IMR-90 (cell line): Measurements from ENCODE around the gene LRFN2. TPM values are rescaled to one million over a fixed set of nuclear protein-coding genes. Genes with fewer than 3 reads are reported as not detected.

ENCODE experiments used
- ATAC-seq: fragments of 200-7000 bp; cut with Tn5 transposase; 2 replicates; pipeline ENCODE4 v1.9.1; 2020; ENCODE audit warnings: low read depth, mild to moderate bottlenecking, moderate library complexity
- BruUV-seq: library from RNA; stranded (reverse); fragments of 400-500 nt; replicated peaks from 2 replicates; lab custom pipeline; 2021; lab: Mats Ljungman, UMichigan
- CTCF ChIA-PET: fragments of 300-600 bp; formaldehyde crosslinking; extraction: SDS; loops from one replicate; lab custom pipeline; 2021; ENCODE audit warnings: antibody characterized with exemption; lab: Yijun Ruan, JAX
- POLR2A ChIA-PET: fragments of 300-600 bp; sonication (Branson Sonifier 250); formaldehyde crosslinking; loops from one replicate; lab custom pipeline; 2022; ENCODE audit warnings: antibody characterized with exemption; ENCODE audit not compliant: unreplicated experiment; lab: Charles Lee
- DNase-seq: peaks from one replicate; pipeline ENCODE4 v3.0.0; 2013
- H2AFZ ChIP-seq: replicated peaks from 2 replicates; pipeline ENCODE3; 2013; ENCODE audit warnings: low read length, mild to moderate bottlenecking; ENCODE audit not compliant: poor library complexity
- H2AK5ac ChIP-seq: 2 replicates; pipeline ENCODE4 v1.6.1; 2013; ENCODE audit warnings: low read depth, low read length, inconsistent platforms
- H2AK9ac ChIP-seq: replicated peaks from 2 replicates; pipeline ENCODE3; 2013; ENCODE audit warnings: mild to moderate bottlenecking, low read depth, low read length, moderate library complexity; ENCODE audit not compliant: poor library complexity
- H2BK120ac ChIP-seq: 2 replicates; pipeline ENCODE4 v1.6.1; 2013; ENCODE audit warnings: low read depth, low read length, inconsistent platforms
- H2BK15ac ChIP-seq: 3 replicates; pipeline ENCODE4 v1.6.1; 2013; ENCODE audit warnings: low read depth, low read length, inconsistent platforms
- H2BK20ac ChIP-seq: 2 replicates; pipeline ENCODE4 v1.6.1; 2013; ENCODE audit warnings: low read depth, mild to moderate bottlenecking, inconsistent platforms, low read length, moderate library complexity
- H2BK5ac ChIP-seq: 2 replicates; pipeline ENCODE4 v1.6.1; 2013; ENCODE audit warnings: mild to moderate bottlenecking, low read depth, low read length, inconsistent platforms; ENCODE audit not compliant: poor library complexity, severe bottlenecking
- H3K14ac ChIP-seq: replicated peaks from 2 replicates; pipeline ENCODE4 v1.6.1; 2013; ENCODE audit warnings: low read depth, low read length, inconsistent platforms
- H3K18ac ChIP-seq: 2 replicates; pipeline ENCODE4 v1.6.1; 2013; ENCODE audit warnings: low read depth, low read length, control low read depth
- H3K23ac ChIP-seq: 2 replicates; pipeline ENCODE4 v1.6.1; 2013; ENCODE audit warnings: low read depth, low read length, inconsistent platforms
- H3K27ac ChIP-seq: 2 replicates; pipeline ENCODE4 v1.5.1; 2013; ENCODE audit warnings: mild to moderate bottlenecking, control low read depth, low read length; ENCODE audit not compliant: insufficient read depth
- H3K27me3 ChIP-seq: 2 replicates; pipeline ENCODE4 v1.6.1; 2013; ENCODE audit warnings: low read length; ENCODE audit not compliant: control insufficient read depth, insufficient read depth
- H3K36me3 ChIP-seq: 2 replicates; pipeline ENCODE4 v1.6.1; 2013; ENCODE audit warnings: low read length, mixed read lengths; ENCODE audit not compliant: control insufficient read depth, insufficient read depth
- H3K4ac ChIP-seq: 2 replicates; pipeline ENCODE4 v1.6.1; 2013; ENCODE audit warnings: low read depth, low read length, inconsistent platforms
- H3K4me1 ChIP-seq: 2 replicates; pipeline ENCODE4 v1.6.1; 2013; ENCODE audit warnings: low read length, mixed read lengths; ENCODE audit not compliant: control insufficient read depth, insufficient read depth
- H3K4me2 ChIP-seq: 2 replicates; pipeline ENCODE4 v1.6.1; 2013; ENCODE audit warnings: low read depth, mild to moderate bottlenecking, control low read depth, low read length, moderate library complexity
- H3K4me3 ChIP-seq: 2 replicates; pipeline ENCODE4 v1.5.1; 2013; ENCODE audit warnings: low read depth, mild to moderate bottlenecking, control low read depth, low read length, moderate library complexity; ENCODE audit not compliant: insufficient read depth
- H3K56ac ChIP-seq: 2 replicates; pipeline ENCODE4 v1.6.1; 2013; ENCODE audit warnings: low read length, inconsistent platforms; ENCODE audit not compliant: insufficient read depth; ENCODE audit errors: extremely low read depth
- H3K79me1 ChIP-seq, 2 experiments: 2 replicates each; pipeline ENCODE4 v1.6.1; 2013; ENCODE audit warnings: low read length in 2 of 2, inconsistent platforms in 1 of 2, low read depth in 1 of 2
- H3K9ac ChIP-seq: 2 replicates; pipeline ENCODE4 v1.6.1; 2013; ENCODE audit warnings: low read depth, low read length, control low read depth
- H3K9me1 ChIP-seq: 2 replicates; pipeline ENCODE4 v1.6.1; 2013; ENCODE audit warnings: low read length, inconsistent platforms; ENCODE audit not compliant: insufficient read depth
- H3K9me3 ChIP-seq: 2 replicates; pipeline ENCODE4 v1.6.1; 2013; ENCODE audit warnings: low read length; ENCODE audit not compliant: control insufficient read depth, insufficient read depth
- H4K20me1 ChIP-seq: 2 replicates; pipeline ENCODE4 v1.6.1; 2013; ENCODE audit warnings: low read length, inconsistent platforms; ENCODE audit not compliant: insufficient read depth
- H4K5ac ChIP-seq: 2 replicates; pipeline ENCODE4 v1.6.1; 2013; ENCODE audit warnings: mild to moderate bottlenecking, low read depth, low read length, control low read depth
- H4K8ac ChIP-seq, 2 experiments: 2 replicates each; pipeline ENCODE4 v1.6.1; 2013; ENCODE audit warnings: low read depth in 2 of 2, low read length in 2 of 2, control low read depth in 1 of 2, inconsistent platforms in 1 of 2
- H4K91ac ChIP-seq: 2 replicates; pipeline ENCODE4 v1.6.1; 2013; ENCODE audit warnings: low read depth, low read length, inconsistent platforms; ENCODE audit not compliant: insufficient read depth
- FOS ChIP-seq: fragments of 150-350 bp; IDR thresholded peaks from 2 replicates; pipeline ENCODE4 v1.6.1; 2016; ENCODE audit warnings: low read depth, low read length
- WGBS, 2 experiments: methylation state at CpG; one replicate each; pipeline versions ENCODE4 v1.1.5 to v1.1.7; 2013; ENCODE audit warnings: missing lambda C conversion rate in 2 of 2; ENCODE audit not compliant: insufficient read length in 1 of 2; ENCODE audit errors: extremely low coverage in 2 of 2; 5-methylcytosine and 5-hydroxymethylcytosine counted together
- dilution Hi-C: fragments of 300-500 bp; cut with HindIII; formaldehyde crosslinking; loops from one replicate; pipeline ENCODE4 v1.14.3; 2018; ENCODE audit warnings: low sequenced_read_pairs; ENCODE audit not compliant: unreplicated experiment
- in situ Hi-C: fragments of 300-500 bp; cut with MboI; formaldehyde crosslinking; loops from 3 replicates; pipeline ENCODE4 v1.14.3; 2019; ENCODE audit warnings: low sequenced_read_pairs, inconsistent platforms, mixed read lengths
- intact Hi-C: fragments of 100-400 bp; cut with micrococcal nuclease; formaldehyde crosslinking; loops from 2 replicates; pipeline ENCODE4 v1.10.0; 2022
- polyA plus RNA-seq, 3 experiments: library from polyadenylated mRNA; depleted of rRNA; stranded (reverse); fragments of >200 nt; gene quantifications; 2 replicates each; pipeline ENCODE4 v1.2.3, GENCODE V29; 2012; ENCODE audit warnings: low replicate concordance in 1 of 3
- total RNA-seq: library from RNA; depleted of rRNA; stranded (reverse); fragments of >200 nt; gene quantifications from 2 replicates; pipeline ENCODE4 v1.2.3, GENCODE V29; 2012

LRFN2 gene
- total and polyA plus RNA-seq, 2 of the 4 experiments (the other 2 are of a cell fraction), result not detected

GRCh38 chr6:40535819-40536380 is 51.3 kb downstream of the LRFN2 start:
- Histone ChIP-seq H3K9me1 (no peaks in the 10 kb centered on the region), H2BK15ac (no peak overlapping the region), H3K18ac (no peak overlapping the region), H4K91ac (no peak overlapping the region), H2BK5ac (no peak overlapping the region), H3K9ac (no peak overlapping the region), H2AK9ac (no peak overlapping the region), H3K79me1 (no peaks in the 10 kb centered on the region), H3K4me3 (no peak overlapping the region), H3K4ac (no peak overlapping the region), H2AFZ (no peak overlapping the region), H3K27ac (no peak overlapping the region), H2AK5ac (no peak overlapping the region), H3K56ac (no peak overlapping the region), H4K8ac (no peak overlapping the region), H3K4me1 (no peaks in the 10 kb centered on the region), H3K23ac (no peak overlapping the region), H4K20me1 (no peaks in the 10 kb centered on the region), H2BK20ac (no peak overlapping the region), H3K9me3 (no peaks in the 10 kb centered on the region), H4K5ac (no peak overlapping the region), H3K14ac (no peak overlapping the region), H3K27me3 (no peaks in the 10 kb centered on the region; the same call in 1 of the 2 replicates), H2BK120ac (no peak overlapping the region), H3K4me2 (no peak overlapping the region), H3K36me3 (no peaks in the 10 kb centered on the region)
- no peak for ATAC-seq
- DNase-seq, result no peak
- intact Hi-C loops (no loop called here), dilution Hi-C loops (no loop called here), in situ Hi-C loops (no loop called here)
- WGBS, 2 experiments, result 63% methylated on average over 2 of the region's 7 CpGs; no CpG with 5 or more reads in 1 of the 2 experiments
- BruUV-seq, result no TSS peak
- ChIA-PET CTCF (interaction anchor here (0.6 kb wide), 1 partner anchor 28 kb away, joined by 3 read pairs; no protein-coding TSS in a partner anchor), POLR2A (no interaction called here)
- no peak for TF ChIP-seq FOS
